ENCODE results near the gene GNG14. TPM values are rescaled to one million over a fixed set of nuclear protein-coding genes. Genes with fewer than 3 reads are reported as not detected.

The GNG14 gene
- total RNA-seq, 1 experiment from 2014 or later, result not detected

- peaks cover 22% of the 10 kb centered on the region for H3K23me2 ChIP-seq (ENCODE audit: insufficient read length, low read depth, low read length, poor library complexity, severe bottlenecking)
- H3K27me3 ChIP-seq (ENCODE audit: insufficient read depth, low read length), result no peaks in the 10 kb centered on the region
- WGBS (ENCODE audit: extremely low coverage, insufficient read length, low lambda C conversion rate), result no CpG with 5 or more reads among the region's 59 CpGs
- no peak overlapping the region for H2BK12ac ChIP-seq (ENCODE audit: insufficient read length, low read depth, low read length)
- no peaks in the 10 kb centered on the region for H3K9me3 ChIP-seq (ENCODE audit: control insufficient read depth, low read depth, low read length)
- TF ChIP-seq CTCF (conservative IDR thresholded peaks at IDR 0.05), result no peak
- DNase-seq, result no peak
- peaks cover 15 to 18% of the 10 kb centered on the region in 2 experiments for H3K4me1 Mint-ChIP-seq
- no peak overlapping the region for H3K23ac ChIP-seq (ENCODE audit: insufficient read length, low read depth, low read length)
- H3K27me3 Mint-ChIP-seq (ENCODE audit: low read depth), result no peaks in the 10 kb centered on the region
- H3K79me1 ChIP-seq (ENCODE audit: insufficient read depth, low read depth, low read length, poor library complexity, severe bottlenecking), result peaks cover 10% of the 10 kb centered on the region
- H3K27ac ChIP-seq (ENCODE audit: insufficient read length, low read depth, low read length), result no peak overlapping the region
- no peak overlapping the region for H4K5ac ChIP-seq (ENCODE audit: insufficient read length, low read depth, low read length)
- no peaks in the 10 kb centered on the region for H3K4me1 ChIP-seq (ENCODE audit: insufficient read depth, low read length)
- peaks cover 26% of the 10 kb centered on the region; the same call in 1 of the 2 replicates for H3K79me2 ChIP-seq (ENCODE audit: insufficient read depth, low read length)
- no peaks in the 10 kb centered on the region for H3K9me3 Mint-ChIP-seq
- H2BK20ac ChIP-seq (ENCODE audit: low read depth, low read length, poor library complexity, severe bottlenecking), result no peak overlapping the region
- H3K4me3 Mint-ChIP-seq, result peak overlapping the region; percentile 97
- H4K20me1 ChIP-seq (ENCODE audit: control insufficient read depth, insufficient read depth, insufficient read length), result no peaks in the 10 kb centered on the region
- no peak overlapping the region for H2BK15ac ChIP-seq (ENCODE audit: low read depth, low read length)
- H3K14ac ChIP-seq (ENCODE audit: insufficient read depth, low read length), result no peak overlapping the region
- no peak overlapping the region for H3T11ph ChIP-seq (ENCODE audit: low read length)
- H4K91ac ChIP-seq (ENCODE audit: insufficient read length, low read depth, low read length), result no peak overlapping the region
- peak overlapping the region; percentile 96 to 98 (median 98); a peak in 6 of 7 replicates for H3K27ac Mint-ChIP-seq
- H3K4ac ChIP-seq (ENCODE audit: low read depth, low read length), result no peak overlapping the region
- H3K36me3 Mint-ChIP-seq (ENCODE audit: insufficient read depth in 1 of 3, low read depth in 3 of 3), result peaks cover 33 to 46% (median 34%) of the 10 kb centered on the region in 3 experiments; a peak in 6 of 7 replicates
- H2BK5ac ChIP-seq (ENCODE audit: insufficient read length, low read length), result no peak overlapping the region
- H3K4me2 ChIP-seq (ENCODE audit: insufficient read depth, insufficient read length, low read length), result peak overlapping the region; percentile 66
- no peak overlapping the region for H2BK120ac ChIP-seq (ENCODE audit: low read depth, low read length, poor library complexity, severe bottlenecking)
- H3K56ac ChIP-seq (ENCODE audit: insufficient read length, low read depth, low read length), result no peak overlapping the region
- no peak overlapping the region for H3K18ac ChIP-seq (ENCODE audit: insufficient read length, low read depth, low read length)
- no peak overlapping the region for H2AFZ ChIP-seq (ENCODE audit: low read length)
- H2AK5ac ChIP-seq (ENCODE audit: insufficient read length, low read length), result no peak overlapping the region
- peak overlapping the region; percentile 83 for H3K9ac ChIP-seq (ENCODE audit: extremely low read depth, insufficient read length, low read length)
- no peak overlapping the region for H4K8ac ChIP-seq (replicated peaks; ENCODE audit: insufficient read length, low read depth, low read length)
Observed at GRCh38 chr19:12720851-12721655, 33.3 kb downstream of the GNG14 start.
